ENCODE measurements around the gene PCK1. TPM values are rescaled to one million over a fixed set of nuclear protein-coding genes. Genes with fewer than 3 reads are reported as not detected.

PCK1 gene
- polyA plus RNA-seq, 1 experiment: not detected

DNA sequence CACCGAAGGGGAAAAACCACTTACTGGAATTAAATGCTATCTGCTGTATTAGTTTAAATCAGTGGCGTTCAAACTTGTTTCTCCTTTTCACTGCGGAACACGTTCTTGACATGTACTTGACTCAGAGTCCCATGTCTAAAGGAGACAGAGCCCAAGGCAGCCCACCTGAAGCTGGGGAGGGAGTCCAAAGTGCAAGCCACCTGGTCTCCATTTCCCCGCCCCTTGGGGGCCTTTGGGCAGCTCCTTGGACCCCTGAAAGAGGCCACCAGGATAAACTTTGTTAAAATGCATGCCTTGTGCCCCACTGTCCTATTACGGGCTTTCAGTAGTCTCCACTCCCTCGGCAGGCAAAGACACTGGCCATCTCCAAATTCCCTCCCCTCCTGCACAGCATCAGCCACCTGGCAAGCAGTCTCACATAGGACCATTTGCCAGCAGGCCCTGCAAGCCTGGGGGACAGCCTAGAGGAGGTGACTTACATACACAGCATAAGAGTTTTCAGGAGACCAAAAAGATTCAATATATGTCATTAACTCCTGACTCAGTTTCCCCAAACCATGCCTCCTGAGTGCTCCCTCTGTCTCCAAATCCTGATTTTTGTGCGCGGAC, 6.7 kb downstream of the PCK1 start:
- peaks cover under 1% of the 10 kb centered on the region for H3K27me3 ChIP-seq (ENCODE audit: control insufficient read depth, insufficient read depth, low read length)
- H3K4me3 ChIP-seq (ENCODE audit: low read depth, low read length): no peak overlapping the region
- CTCF ChIA-PET: no interaction called here
- no peak for DNase-seq (ENCODE audit: low read depth, low spot score)
- TF ChIP-seq, protein P1, sequence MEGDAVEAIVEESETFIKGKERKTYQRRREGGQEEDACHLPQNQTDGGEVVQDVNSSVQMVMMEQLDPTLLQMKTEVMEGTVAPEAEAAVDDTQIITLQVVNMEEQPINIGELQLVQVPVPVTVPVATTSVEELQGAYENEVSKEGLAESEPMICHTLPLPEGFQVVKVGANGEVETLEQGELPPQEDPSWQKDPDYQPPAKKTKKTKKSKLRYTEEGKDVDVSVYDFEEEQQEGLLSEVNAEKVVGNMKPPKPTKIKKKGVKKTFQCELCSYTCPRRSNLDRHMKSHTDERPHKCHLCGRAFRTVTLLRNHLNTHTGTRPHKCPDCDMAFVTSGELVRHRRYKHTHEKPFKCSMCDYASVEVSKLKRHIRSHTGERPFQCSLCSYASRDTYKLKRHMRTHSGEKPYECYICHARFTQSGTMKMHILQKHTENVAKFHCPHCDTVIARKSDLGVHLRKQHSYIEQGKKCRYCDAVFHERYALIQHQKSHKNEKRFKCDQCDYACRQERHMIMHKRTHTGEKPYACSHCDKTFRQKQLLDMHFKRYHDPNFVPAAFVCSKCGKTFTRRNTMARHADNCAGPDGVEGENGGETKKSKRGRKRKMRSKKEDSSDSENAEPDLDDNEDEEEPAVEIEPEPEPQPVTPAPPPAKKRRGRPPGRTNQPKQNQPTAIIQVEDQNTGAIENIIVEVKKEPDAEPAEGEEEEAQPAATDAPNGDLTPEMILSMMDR (IDR thresholded peaks at IDR 0.05; ENCODE audit: low read depth, low read length): no peak
- H3K9me3 ChIP-seq (ENCODE audit: control insufficient read depth, insufficient read depth, low read length): no peaks in the 10 kb centered on the region
- POLR2A ChIA-PET: no interaction called here
- no peak overlapping the region for H3K27ac ChIP-seq (ENCODE audit: low read depth, low read length)

DNA sequence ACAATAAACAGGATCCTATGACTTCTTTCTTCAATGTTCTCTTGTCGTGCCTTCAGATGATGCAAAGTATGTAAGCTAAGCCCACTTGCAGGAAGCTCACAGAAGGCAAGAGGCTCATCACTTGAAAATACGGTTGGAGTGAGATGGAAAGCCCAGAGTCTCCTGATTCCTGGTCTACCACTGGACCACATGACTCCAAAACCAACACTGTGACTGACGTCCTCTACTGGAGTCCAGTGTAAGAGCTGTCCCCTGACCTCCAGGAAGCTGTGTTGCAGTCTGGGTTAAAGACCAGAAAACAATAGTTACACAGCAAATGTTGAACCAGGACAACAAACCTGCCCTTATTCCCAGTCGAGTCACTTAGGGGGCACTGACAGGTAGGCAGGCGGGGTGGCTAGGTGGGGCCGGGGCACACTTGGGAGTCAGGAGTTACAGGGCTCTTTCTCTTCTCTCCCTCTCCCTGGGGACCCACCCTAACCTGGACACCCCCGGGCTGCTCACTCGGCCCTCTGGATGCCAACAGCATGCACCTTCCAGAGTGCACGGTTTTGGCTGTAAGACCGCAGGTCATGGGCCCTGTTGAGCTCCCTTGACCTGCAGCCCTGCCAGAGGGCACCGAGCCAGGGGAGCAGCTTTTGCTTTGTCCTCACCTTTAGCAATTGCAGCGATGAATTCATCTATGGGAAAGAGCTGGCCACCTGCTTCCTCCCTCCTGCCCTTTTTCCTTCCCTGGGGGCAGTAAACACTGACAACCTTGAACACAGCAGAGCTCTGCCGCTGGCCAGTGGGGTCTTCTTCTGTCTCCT, 7.4 kb downstream of the PCK1 start:
- TF ChIP-seq, protein P1 (IDR thresholded peaks at IDR 0.05; ENCODE audit: low read depth, low read length): no peak
- ChIA-PET POLR2A (no interaction called here), CTCF (interaction anchor here (1.3 kb wide), 1 partner anchor 641 kb away, joined by 3 read pairs; no protein-coding TSS in a partner anchor)
- Histone ChIP-seq H3K9me3 (ENCODE audit: control insufficient read depth, insufficient read depth, low read length) (no peaks in the 10 kb centered on the region), H3K4me3 (ENCODE audit: low read depth, low read length) (no peak overlapping the region), H3K27me3 (ENCODE audit: control insufficient read depth, insufficient read depth, low read length) (peaks cover 8% of the 10 kb centered on the region), H3K27ac (ENCODE audit: low read depth, low read length) (no peak overlapping the region)
- no peak for DNase-seq (ENCODE audit: low read depth, low spot score)

DNA sequence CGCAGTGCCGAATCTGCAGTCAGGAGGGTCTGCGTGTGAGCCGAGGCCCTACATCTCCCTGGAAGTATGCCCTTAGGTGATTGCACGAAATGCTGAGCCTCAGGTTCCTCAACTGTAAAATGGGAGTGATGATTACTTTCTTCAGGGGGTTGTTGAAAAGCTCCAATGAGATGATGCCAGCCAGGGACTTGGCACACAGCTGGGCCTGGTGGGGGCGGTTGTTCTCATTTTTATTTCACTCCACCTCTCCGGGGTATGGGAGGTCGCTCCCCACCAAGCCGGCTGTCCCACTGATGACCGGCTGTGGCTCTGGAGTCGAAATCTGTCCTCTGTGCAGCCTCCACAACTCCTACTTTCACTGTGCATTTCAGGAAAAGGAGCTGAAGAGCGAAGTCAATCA, 8.1 kb downstream of the PCK1 start:
- no peak for DNase-seq (ENCODE audit: low read depth, low spot score)
- POLR2A ChIA-PET: no interaction called here
- CTCF ChIA-PET: interaction anchor here (1.3 kb wide), 1 partner anchor 640 kb away, joined by 3 read pairs; no protein-coding TSS in a partner anchor

DNA sequence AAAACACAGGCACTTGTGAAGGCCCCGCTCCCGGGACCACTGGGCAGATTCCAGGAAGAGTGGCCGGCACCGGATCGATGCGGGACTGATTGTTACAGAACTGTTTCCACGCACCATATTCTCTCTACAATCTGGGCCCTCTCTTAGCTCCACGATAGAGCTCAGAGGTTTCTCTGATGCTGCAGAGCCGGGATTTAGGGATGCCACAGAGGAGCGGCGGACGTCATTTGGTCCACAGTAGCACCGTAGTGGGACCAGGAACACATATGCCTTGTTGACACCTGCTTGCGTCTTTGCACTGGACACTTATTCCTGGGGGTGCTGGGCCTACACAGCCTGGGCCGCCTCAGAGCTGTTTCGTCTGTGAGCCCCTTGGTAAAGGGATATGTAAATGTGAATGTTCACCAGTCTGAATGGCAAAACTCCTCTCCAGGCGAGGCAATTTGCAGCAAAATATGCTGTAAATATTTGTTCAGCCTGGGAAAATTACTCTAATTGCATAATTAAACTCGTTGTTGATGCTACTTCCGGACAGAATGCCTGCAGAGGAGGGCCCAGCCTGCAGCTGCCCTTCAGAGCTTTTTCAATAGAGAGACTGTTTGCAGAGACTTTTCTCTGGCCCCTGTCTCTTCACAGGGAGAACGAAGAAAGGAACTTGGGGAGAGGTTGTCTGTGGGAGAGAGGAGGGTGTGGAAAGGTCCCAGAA, 9.4 kb downstream of the PCK1 start:
- ChIA-PET CTCF (no interaction called here), POLR2A (no interaction called here)
- Histone ChIP-seq H3K27ac (ENCODE audit: low read depth, low read length) (no peak overlapping the region), H3K9me3 (ENCODE audit: control insufficient read depth, insufficient read depth, low read length) (no peaks in the 10 kb centered on the region), H3K27me3 (ENCODE audit: control insufficient read depth, insufficient read depth, low read length) (peaks cover 9% of the 10 kb centered on the region), H3K4me3 (ENCODE audit: low read depth, low read length) (no peak overlapping the region)
- TF ChIP-seq, protein P1 (IDR thresholded peaks at IDR 0.05; ENCODE audit: low read depth, low read length): no peak
- no peak for DNase-seq (ENCODE audit: low read depth, low spot score)

More for the DNA sequence above, 8.1 kb downstream of the PCK1 start:
- TF ChIP-seq, protein P1 (IDR thresholded peaks at IDR 0.05; ENCODE audit: low read depth, low read length): no peak
- Histone ChIP-seq H3K4me3 (ENCODE audit: low read depth, low read length) (no peak overlapping the region), H3K9me3 (ENCODE audit: control insufficient read depth, insufficient read depth, low read length) (no peaks in the 10 kb centered on the region), H3K27me3 (ENCODE audit: control insufficient read depth, insufficient read depth, low read length) (peaks cover 9% of the 10 kb centered on the region), H3K27ac (ENCODE audit: low read depth, low read length) (no peak overlapping the region)

DNA sequence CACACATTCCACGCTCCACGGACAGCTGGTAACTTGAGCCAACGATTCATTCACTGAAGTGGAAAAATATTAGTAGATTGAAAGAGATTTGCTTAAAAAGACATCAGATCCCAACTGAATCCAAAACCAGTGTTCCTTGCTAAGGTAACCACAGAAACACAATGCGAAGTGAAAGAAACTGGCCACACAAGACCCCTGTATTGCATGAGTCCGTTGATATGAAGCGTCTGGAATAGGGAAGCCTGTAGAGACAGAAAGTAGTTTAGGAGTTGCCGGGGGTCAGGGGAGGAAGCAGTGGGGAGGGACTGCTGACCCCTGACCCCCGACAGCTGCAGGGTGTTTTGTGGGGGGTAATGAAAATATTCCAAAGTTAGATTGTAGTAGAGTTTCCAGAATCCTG, 10.0 kb downstream of the PCK1 start:
- CTCF ChIA-PET: no interaction called here
- Histone ChIP-seq H3K27me3 (ENCODE audit: control insufficient read depth, insufficient read depth, low read length) (peaks cover 9% of the 10 kb centered on the region), H3K9me3 (ENCODE audit: control insufficient read depth, insufficient read depth, low read length) (no peaks in the 10 kb centered on the region)

More for the DNA sequence above, 10.0 kb downstream of the PCK1 start:
- Histone ChIP-seq H3K4me3 (ENCODE audit: low read depth, low read length) (no peak overlapping the region), H3K27ac (ENCODE audit: low read depth, low read length) (no peak overlapping the region)
- DNase-seq (ENCODE audit: low read depth, low spot score): no peak
- POLR2A ChIA-PET: no interaction called here
- TF ChIP-seq, protein P1 (IDR thresholded peaks at IDR 0.05; ENCODE audit: low read depth, low read length): no peak
